ENCODE measurements around the gene SUCLG2. TPM values are rescaled to one million over a fixed set of nuclear protein-coding genes. Genes with fewer than 3 reads are reported as not detected.

SUCLG2 gene
- total and polyA plus RNA-seq, 9 of the 15 experiments (the other 6 are each of a cell fraction or from before 2014, with no cell fraction given), result 10.1 to 41.4 (median 29.0) TPM

DNA sequence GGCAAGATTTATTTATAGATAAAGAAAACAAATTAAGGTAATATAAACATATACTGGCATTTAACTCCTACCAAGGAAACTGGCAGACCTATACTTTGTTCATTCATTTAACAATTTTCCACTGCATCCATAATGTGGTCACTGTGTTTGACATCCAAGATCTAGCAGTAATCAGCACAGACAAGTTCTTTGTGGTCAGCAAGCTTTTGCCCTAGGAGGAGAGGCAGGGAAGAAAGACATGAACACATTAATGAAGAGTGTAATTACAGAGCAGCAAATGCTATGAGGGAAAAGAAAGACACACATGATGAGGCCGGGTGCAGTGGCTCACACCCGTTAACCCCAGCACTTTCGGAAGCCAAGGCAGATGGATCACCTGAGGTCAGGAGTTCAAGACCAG, 34.4 kb downstream of the SUCLG2 start:
- no peaks in the 10 kb centered on the region for H3K9me3 ChIP-seq (replicated peaks; ENCODE audit: control insufficient read depth, insufficient read depth, low read depth, low read length)
- no peak overlapping the region for H3K27ac ChIP-seq (ENCODE audit: extremely low read depth, low read depth, low read length)
- ATAC-seq (no peak), DNase-seq (ENCODE audit: extremely low read depth in 1 of 4, low spot score in 3 of 4) (no peak), FAIRE-seq (no peak)
- H3K27me3 ChIP-seq (ENCODE audit: control insufficient read depth in 2 of 2, insufficient read depth in 2 of 2, low read length in 2 of 2), result no peaks in the 10 kb centered on the region
- 82% methylated on average over 3 of the region's 3 CpGs for WGBS (ENCODE audit: insufficient coverage, low coverage, missing lambda C conversion rate)
- H3K4me2 ChIP-seq (ENCODE audit: insufficient read depth, low read length), result no peak overlapping the region
- H3K9me1 ChIP-seq (ENCODE audit: control insufficient read depth, insufficient read depth, low read length), result no peaks in the 10 kb centered on the region
- CTCF ChIA-PET (ENCODE audit: low intra/inter-chr PET ratio), result no interaction called here
- in situ Hi-C loops (cut with MboI), result no loop called here
- POLR2A ChIA-PET, result no interaction called here
- no peak overlapping the region for H3K4me3 ChIP-seq
- peaks cover 16% of the 10 kb centered on the region; the same call in 2 of the 3 replicates for H3K36me3 ChIP-seq (ENCODE audit: control insufficient read depth, insufficient read depth, low read length)
- BruUV-seq (replicated peaks), result no TSS peak
- no peaks in the 10 kb centered on the region; the same call in 2 of the 3 replicates for H3K79me2 ChIP-seq (ENCODE audit: control insufficient read depth, insufficient read depth, low read length)
- H3K9ac ChIP-seq (ENCODE audit: insufficient read depth in 1 of 2, low read depth in 2 of 2, low read length in 2 of 2), result no peak overlapping the region
- no peaks in the 10 kb centered on the region for H3K4me1 ChIP-seq (replicated peaks in 1 of 2; ENCODE audit: control insufficient read depth in 2 of 2, insufficient read depth in 2 of 2, low read length in 2 of 2)
- H4K20me1 ChIP-seq (replicated peaks; ENCODE audit: control insufficient read depth, insufficient read depth, low read length), result no peaks in the 10 kb centered on the region
- intact Hi-C loops (cut with micrococcal nuclease), result no loop called here
- H2AFZ ChIP-seq (ENCODE audit: low read depth, low read length), result no peak overlapping the region
- TF ChIP-seq, protein P1, sequence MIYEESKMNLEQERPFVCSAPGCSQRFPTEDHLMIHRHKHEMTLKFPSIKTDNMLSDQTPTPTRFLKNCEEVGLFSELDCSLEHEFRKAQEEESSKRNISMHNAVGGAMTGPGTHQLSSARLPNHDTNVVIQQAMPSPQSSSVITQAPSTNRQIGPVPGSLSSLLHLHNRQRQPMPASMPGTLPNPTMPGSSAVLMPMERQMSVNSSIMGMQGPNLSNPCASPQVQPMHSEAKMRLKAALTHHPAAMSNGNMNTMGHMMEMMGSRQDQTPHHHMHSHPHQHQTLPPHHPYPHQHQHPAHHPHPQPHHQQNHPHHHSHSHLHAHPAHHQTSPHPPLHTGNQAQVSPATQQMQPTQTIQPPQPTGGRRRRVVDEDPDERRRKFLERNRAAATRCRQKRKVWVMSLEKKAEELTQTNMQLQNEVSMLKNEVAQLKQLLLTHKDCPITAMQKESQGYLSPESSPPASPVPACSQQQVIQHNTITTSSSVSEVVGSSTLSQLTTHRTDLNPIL (CRISPR knock-in tag; IDR thresholded peaks at IDR 0.05), result no peak
- TF ChIP-seq POLR3A (IDR thresholded peaks at IDR 0.05; ENCODE audit: borderline replicate concordance, extremely low read depth, insufficient read depth, insufficient read length), result no peak
- no peak for TF ChIP-seq HMG20A (CRISPR knock-in tag; conservative IDR thresholded peaks at IDR 0.05)
- no peak for TF ChIP-seq SNIP1 (IDR thresholded peaks at IDR 0.05; ENCODE audit: low read depth)
- TF ChIP-seq, protein P2, sequence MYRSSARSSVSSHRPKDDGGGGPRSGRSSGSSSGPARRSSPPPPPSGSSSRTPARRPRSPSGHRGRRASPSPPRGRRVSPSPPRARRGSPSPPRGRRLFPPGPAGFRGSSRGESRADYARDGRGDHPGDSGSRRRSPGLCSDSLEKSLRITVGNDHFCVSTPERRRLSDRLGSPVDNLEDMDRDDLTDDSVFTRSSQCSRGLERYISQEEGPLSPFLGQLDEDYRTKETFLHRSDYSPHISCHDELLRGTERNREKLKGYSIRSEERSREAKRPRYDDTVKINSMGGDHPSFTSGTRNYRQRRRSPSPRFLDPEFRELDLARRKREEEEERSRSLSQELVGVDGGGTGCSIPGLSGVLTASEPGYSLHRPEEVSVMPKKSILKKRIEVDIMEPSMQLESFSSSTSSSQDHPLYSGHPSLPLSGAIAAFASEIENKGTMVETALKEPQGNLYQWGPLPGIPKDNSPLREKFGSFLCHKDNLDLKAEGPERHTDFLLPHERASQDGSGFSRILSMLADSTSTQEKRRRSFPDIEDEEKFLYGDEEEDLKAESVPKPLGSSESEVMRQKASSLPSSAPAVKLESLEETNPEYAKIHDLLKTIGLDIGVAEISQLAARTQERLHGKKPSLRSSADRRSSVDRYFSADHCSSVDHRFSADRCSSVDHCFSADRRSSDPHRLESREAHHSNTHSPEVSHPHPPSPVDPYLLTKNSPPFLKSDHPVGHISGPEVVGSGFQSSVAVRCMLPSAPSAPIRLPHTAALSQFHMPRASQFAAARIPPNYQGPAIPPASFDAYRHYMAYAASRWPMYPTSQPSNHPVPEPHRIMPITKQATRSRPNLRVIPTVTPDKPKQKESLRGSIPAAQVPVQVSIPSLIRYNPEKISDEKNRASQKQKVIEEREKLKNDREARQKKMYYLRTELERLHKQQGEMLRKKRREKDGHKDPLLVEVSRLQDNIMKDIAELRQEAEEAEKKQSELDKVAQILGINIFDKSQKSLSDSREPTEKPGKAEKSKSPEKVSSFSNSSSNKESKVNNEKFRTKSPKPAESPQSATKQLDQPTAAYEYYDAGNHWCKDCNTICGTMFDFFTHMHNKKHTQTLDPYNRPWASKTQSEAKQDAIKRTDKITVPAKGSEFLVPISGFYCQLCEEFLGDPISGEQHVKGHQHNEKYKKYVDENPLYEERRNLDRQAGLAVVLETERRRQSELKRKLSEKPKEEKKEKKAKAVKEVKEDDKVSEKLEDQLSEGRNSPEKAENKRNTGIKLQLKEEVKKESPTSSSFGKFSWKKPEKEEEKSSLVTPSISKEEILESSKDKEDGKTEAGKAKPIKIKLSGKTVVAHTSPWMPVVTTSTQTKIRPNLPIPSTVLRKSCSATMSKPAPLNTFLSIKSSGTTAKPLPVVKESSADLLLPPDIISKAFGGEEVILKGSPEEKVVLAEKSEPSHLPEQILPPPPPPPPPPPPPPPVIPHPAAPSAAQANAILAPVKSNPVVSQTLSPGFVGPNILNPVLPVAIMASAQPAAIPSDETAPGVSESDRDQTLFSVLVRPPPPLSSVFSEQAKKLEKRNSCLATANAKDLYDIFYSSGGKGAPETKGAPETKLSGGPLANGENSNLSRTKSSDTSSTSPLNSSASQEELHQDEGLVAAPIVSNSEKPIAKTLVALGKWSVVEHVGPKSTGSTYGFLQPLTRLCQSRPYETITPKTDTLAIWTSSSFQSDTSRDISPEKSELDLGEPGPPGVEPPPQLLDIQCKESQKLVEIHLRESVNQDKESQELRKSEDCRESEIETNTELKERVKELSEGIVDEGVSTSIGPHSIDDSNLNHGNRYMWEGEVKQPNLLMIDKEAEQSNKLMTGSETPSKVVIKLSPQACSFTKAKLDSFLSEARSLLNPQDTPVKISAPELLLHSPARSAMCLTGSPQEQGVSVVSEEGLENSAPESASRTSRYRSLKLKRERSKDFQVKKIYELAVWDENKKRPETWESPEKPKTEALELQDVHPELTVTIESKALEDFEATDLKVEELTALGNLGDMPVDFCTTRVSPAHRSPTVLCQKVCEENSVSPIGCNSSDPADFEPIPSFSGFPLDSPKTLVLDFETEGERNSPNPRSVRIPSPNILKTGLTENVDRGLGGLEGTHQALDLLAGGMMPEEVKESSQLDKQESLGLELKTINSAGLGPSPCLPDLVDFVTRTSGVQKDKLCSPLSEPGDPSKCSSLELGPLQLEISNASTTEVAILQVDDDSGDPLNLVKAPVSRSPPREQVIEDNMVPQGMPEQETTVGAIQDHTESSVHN (IDR thresholded peaks at IDR 0.05; ENCODE audit: borderline replicate concordance in 1 of 2, low read depth in 1 of 2), result no peak
- TF ChIP-seq BMI1 (IDR thresholded peaks at IDR 0.05; ENCODE audit: low read length), result no peak
- no peak for TF ChIP-seq DIDO1 (tag; IDR thresholded peaks at IDR 0.05; ENCODE audit: low read depth)
- TF ChIP-seq CBX2 (IDR thresholded peaks at IDR 0.05; ENCODE audit: insufficient read depth, low read length, poor library complexity, severe bottlenecking), result no peak
- no peak for TF ChIP-seq ZNF347 (CRISPR knock-in tag; IDR thresholded peaks at IDR 0.05; ENCODE audit: low read depth)
- TF ChIP-seq, protein P3, sequence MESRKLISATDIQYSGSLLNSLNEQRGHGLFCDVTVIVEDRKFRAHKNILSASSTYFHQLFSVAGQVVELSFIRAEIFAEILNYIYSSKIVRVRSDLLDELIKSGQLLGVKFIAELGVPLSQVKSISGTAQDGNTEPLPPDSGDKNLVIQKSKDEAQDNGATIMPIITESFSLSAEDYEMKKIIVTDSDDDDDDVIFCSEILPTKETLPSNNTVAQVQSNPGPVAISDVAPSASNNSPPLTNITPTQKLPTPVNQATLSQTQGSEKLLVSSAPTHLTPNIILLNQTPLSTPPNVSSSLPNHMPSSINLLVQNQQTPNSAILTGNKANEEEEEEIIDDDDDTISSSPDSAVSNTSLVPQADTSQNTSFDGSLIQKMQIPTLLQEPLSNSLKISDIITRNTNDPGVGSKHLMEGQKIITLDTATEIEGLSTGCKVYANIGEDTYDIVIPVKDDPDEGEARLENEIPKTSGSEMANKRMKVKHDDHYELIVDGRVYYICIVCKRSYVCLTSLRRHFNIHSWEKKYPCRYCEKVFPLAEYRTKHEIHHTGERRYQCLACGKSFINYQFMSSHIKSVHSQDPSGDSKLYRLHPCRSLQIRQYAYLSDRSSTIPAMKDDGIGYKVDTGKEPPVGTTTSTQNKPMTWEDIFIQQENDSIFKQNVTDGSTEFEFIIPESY (CRISPR knock-in tag; IDR thresholded peaks at IDR 0.05), result no peak

Data from K562 (cell line).